Measurements from ENCODE around the gene MYO18B. TPM values are rescaled to one million over a fixed set of nuclear protein-coding genes. Genes with fewer than 3 reads are reported as not detected.

MYO18B gene
- total and polyA plus RNA-seq, 2 donors (not counting 3 experiments of a cell fraction or from before 2014, with no cell fraction given) = 0.01 TPM; not detected in 1

DNA sequence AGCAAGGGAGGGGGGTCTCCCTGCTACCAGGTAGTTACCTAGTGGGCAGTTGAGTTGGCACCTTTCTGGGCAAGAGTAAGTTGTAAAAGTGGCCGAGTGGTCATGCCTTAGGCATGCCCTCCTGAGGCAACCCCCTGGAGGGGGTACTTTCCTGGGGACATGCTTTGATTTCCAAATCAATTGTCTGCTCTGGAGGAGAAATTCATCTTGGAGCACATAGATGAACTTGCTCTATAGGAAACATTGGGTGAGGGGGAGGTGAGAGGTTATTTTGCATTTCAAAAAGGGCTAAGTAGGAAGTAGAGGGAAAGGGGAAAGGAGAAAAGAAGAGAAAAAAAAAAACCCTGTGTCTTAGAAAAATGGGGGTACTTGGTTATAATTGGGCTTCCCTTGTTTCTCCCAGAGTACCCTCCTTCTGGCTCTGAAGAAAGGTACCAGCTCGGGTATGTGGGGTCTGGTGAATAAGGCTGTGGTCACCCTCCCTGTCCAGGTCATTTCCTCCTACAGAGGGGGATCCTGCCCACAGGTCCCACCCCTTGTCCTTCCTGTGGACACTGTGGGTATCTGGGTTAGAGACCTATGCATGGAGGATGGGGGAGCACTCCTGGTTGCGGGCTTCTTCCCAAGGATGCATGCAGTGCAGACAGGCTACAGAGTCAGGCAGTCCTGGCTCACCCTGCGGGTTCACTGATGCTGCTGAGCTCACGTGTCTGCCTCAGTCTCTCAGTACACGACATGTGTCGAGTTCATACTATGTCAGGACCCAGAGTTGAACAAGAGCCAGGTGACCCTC is 193.5 kb downstream of the MYO18B start:
- FAIRE-seq (no peak), DNase-seq (ENCODE audit: low read depth, low spot score) (no peak)
- H3K9ac ChIP-seq (replicated peaks; ENCODE audit: extremely low read depth, insufficient read depth, low read length) = no peak overlapping the region
- BruUV-seq (replicated peaks) = no TSS peak
- H3K4me1 ChIP-seq (ENCODE audit: control insufficient read depth, extremely low read depth, insufficient read depth, low read length) = no peaks in the 10 kb centered on the region
- no peak overlapping the region for H3K27ac ChIP-seq (ENCODE audit: insufficient read depth, low read depth, low read length)
- intact Hi-C loops (cut with micrococcal nuclease) (no loop called here), dilution Hi-C loops (cut with MboI; ENCODE audit: extremely low pct_ligation_motif_present, low sequenced_read_pairs) (no loop called here)
- H3K4me2 ChIP-seq (ENCODE audit: insufficient read depth, low read length) = no peak overlapping the region
- CTCF ChIA-PET = no interaction called here
- H3K36me3 ChIP-seq (ENCODE audit: control insufficient read depth in 2 of 2, extremely low read depth in 1 of 2, insufficient read depth in 2 of 2, low read length in 2 of 2) = no peaks in the 10 kb centered on the region
- no peaks in the 10 kb centered on the region for H3K9me3 ChIP-seq (replicated peaks; ENCODE audit: control insufficient read depth, insufficient read depth, low read length)
- POLR2A ChIA-PET = no interaction called here
- no peaks in the 10 kb centered on the region for H3K27me3 ChIP-seq (ENCODE audit: control insufficient read depth in 2 of 2, insufficient read depth in 2 of 2, low read length in 2 of 2)
- TF ChIP-seq EZH2 (IDR thresholded peaks at IDR 0.05; ENCODE audit: borderline replicate concordance, low read depth, low read length, severe bottlenecking) (no peak), FOS (IDR thresholded peaks at IDR 0.05; ENCODE audit: borderline replicate concordance, insufficient read depth, low read length) (no peak), GATA2 (IDR thresholded peaks at IDR 0.05; ENCODE audit: insufficient read depth, insufficient read length, low read depth, low read length) (no peak), MYC (IDR thresholded peaks at IDR 0.05; ENCODE audit: low read depth, low read length) (no peak), JUN (IDR thresholded peaks at IDR 0.05; ENCODE audit: borderline replicate concordance, insufficient read depth, insufficient read length, low read depth) (no peak), POLR2AphosphoS5 (IDR thresholded peaks at IDR 0.05; ENCODE audit: insufficient read depth, low read depth, low read length) (no peak), POLR2A (IDR thresholded peaks at IDR 0.05; ENCODE audit: low read depth, low read length) (no peak)
- TF ChIP-seq, protein P1, sequence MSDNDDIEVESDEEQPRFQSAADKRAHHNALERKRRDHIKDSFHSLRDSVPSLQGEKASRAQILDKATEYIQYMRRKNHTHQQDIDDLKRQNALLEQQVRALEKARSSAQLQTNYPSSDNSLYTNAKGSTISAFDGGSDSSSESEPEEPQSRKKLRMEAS (IDR thresholded peaks at IDR 0.05; ENCODE audit: insufficient read depth, insufficient read length) = no peak
- TF ChIP-seq, protein P2, sequence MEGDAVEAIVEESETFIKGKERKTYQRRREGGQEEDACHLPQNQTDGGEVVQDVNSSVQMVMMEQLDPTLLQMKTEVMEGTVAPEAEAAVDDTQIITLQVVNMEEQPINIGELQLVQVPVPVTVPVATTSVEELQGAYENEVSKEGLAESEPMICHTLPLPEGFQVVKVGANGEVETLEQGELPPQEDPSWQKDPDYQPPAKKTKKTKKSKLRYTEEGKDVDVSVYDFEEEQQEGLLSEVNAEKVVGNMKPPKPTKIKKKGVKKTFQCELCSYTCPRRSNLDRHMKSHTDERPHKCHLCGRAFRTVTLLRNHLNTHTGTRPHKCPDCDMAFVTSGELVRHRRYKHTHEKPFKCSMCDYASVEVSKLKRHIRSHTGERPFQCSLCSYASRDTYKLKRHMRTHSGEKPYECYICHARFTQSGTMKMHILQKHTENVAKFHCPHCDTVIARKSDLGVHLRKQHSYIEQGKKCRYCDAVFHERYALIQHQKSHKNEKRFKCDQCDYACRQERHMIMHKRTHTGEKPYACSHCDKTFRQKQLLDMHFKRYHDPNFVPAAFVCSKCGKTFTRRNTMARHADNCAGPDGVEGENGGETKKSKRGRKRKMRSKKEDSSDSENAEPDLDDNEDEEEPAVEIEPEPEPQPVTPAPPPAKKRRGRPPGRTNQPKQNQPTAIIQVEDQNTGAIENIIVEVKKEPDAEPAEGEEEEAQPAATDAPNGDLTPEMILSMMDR (IDR thresholded peaks at IDR 0.05; ENCODE audit: extremely low read depth in 1 of 2, insufficient read depth in 1 of 2, low read depth in 1 of 2, low read length in 2 of 2) = no peak
- H2AFZ ChIP-seq (ENCODE audit: low read depth, low read length) = no peak overlapping the region
- no peak overlapping the region for H3K4me3 ChIP-seq (replicated peaks in 1 of 3; ENCODE audit: insufficient read depth in 1 of 3, low read depth in 1 of 3, low read length in 3 of 3)
- no peaks in the 10 kb centered on the region for H4K20me1 ChIP-seq (replicated peaks; ENCODE audit: control insufficient read depth, extremely low read depth, insufficient read depth, low read length)
- no peaks in the 10 kb centered on the region for H3K79me2 ChIP-seq (ENCODE audit: control insufficient read depth, insufficient read depth, low read length)
- H3K9me1 ChIP-seq (replicated peaks; ENCODE audit: control insufficient read depth, extremely low read depth, insufficient read depth, low read length) = no peaks in the 10 kb centered on the region

All from endothelial cell of umbilical vein (primary cell).